ENCODE data around the gene IRGQ.

- TF ChIP-seq EZH2phosphoT487 (IDR thresholded peaks at IDR 0.05; ENCODE audit: low read depth, severe bottlenecking, unreplicated experiment) (no peak), EZH2 (IDR thresholded peaks at IDR 0.05; ENCODE audit: borderline replicate concordance) (no peak)
- TF ChIP-seq, protein P1, sequence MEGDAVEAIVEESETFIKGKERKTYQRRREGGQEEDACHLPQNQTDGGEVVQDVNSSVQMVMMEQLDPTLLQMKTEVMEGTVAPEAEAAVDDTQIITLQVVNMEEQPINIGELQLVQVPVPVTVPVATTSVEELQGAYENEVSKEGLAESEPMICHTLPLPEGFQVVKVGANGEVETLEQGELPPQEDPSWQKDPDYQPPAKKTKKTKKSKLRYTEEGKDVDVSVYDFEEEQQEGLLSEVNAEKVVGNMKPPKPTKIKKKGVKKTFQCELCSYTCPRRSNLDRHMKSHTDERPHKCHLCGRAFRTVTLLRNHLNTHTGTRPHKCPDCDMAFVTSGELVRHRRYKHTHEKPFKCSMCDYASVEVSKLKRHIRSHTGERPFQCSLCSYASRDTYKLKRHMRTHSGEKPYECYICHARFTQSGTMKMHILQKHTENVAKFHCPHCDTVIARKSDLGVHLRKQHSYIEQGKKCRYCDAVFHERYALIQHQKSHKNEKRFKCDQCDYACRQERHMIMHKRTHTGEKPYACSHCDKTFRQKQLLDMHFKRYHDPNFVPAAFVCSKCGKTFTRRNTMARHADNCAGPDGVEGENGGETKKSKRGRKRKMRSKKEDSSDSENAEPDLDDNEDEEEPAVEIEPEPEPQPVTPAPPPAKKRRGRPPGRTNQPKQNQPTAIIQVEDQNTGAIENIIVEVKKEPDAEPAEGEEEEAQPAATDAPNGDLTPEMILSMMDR (IDR thresholded peaks at IDR 0.05; ENCODE audit: poor library complexity) = no peak
Measured at GRCh38 chr19:43551399-43552197, 44.3 kb downstream of the IRGQ start.
